Left colon (tissue), 2 donors: Measurements from ENCODE around the gene LAMC3. TPM values are rescaled to one million over a fixed set of nuclear protein-coding genes. Genes with fewer than 3 reads are reported as not detected.

ENCODE experiments used
- ATAC-seq: fragments of 200-7000 bp; cut with Tn5 transposase; one replicate; pipeline ENCODE4 v1.9.1; 2020; ENCODE audit warnings: mild to moderate bottlenecking, moderate library complexity
- DNase-seq, 2 donors: peaks; one replicate each; pipeline ENCODE4 v3.0.0-alpha.2; 2020
- intact Hi-C, 2 donors: fragments of 100-400 bp; cut with DNase I in 1 of 2; cut with micrococcal nuclease in 1 of 2; formaldehyde crosslinking; loops; one replicate each; pipeline versions ENCODE4 v1.11.2 to v1.14.0; 2022; cut with DNase I, micrococcal nuclease
- total RNA-seq, 2 donors: library from RNA; stranded (reverse); fragmentation: NEBNext Ultra II Directional; extraction: Animal tissue kit (Norgen Biotek cat#: 25700); gene quantifications; one replicate each; pipeline ENCODE4 v1.2.1, GENCODE V29; 2021
- donor health status: DM: no; HTN: no; CAD: no.
- donor health status: DM: yes; HTN: yes; CAD: no.

The LAMC3 gene
- total RNA-seq, 2 donors from 2014 or later: 0.82 to 1.3 TPM

DNA sequence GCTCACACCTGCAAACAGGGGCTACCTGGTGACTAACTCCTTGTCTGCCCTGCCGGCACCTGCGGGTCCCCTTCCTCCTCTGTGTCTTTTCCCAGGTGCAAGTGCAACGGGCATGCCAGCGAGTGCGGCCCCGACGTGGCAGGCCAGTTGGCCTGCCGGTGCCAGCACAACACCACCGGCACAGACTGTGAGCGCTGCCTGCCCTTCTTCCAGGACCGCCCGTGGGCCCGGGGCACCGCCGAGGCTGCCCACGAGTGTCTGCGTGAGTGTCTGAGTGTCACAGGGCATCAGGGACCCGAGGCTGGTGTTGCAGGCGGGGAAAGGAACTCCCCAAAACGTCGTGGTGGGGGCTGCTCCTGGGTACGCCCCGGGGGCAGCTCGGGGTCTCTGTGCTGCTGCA lies 27.1 kb downstream of the LAMC3 start:
- intact Hi-C loops: no loop called here

DNA sequence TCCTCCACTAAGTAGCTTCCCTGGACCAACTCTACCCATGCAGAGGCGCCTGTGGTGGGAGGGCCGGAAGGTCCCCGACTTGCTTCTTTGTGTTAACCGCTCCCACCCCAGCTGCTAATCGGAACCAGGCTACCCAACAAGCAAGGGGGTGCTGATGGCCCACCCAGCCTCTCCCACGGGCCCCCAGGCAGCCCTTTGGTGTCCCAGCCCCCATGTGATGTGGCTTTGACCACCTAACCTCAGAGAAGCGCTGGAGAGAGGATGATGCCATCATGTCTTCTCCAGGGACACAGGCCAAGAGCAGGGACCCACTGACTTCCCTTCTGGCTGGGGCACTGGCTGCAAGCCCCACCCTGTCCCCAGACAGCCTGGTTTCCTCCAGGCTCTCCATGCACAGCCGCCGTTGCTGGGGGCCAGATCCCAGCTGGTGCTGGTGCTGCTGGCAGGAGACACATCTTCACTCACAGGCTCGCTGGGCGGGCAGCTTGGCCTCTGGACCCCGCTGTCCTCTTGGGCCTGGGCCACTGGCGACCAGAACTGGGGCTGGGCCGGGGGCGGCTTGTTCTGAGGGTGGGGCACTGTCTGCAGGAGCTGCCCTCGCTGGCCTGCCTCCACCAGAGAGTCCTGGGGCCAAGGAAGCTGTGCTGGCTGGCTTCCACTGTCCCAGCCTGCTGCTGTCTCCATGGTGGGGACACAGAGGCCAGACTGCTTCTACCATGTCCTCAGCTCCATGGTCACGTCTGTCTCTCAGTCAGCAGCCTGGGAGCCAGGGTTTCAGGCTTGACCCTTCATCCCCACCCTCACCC lies 27.8 kb downstream of the LAMC3 start:
- no peak for ATAC-seq
- DNase-seq: no peak
- intact Hi-C loops: no loop called here

More for the DNA sequence above, 27.1 kb downstream of the LAMC3 start:
- no peak for ATAC-seq
- no peak for DNase-seq

DNA sequence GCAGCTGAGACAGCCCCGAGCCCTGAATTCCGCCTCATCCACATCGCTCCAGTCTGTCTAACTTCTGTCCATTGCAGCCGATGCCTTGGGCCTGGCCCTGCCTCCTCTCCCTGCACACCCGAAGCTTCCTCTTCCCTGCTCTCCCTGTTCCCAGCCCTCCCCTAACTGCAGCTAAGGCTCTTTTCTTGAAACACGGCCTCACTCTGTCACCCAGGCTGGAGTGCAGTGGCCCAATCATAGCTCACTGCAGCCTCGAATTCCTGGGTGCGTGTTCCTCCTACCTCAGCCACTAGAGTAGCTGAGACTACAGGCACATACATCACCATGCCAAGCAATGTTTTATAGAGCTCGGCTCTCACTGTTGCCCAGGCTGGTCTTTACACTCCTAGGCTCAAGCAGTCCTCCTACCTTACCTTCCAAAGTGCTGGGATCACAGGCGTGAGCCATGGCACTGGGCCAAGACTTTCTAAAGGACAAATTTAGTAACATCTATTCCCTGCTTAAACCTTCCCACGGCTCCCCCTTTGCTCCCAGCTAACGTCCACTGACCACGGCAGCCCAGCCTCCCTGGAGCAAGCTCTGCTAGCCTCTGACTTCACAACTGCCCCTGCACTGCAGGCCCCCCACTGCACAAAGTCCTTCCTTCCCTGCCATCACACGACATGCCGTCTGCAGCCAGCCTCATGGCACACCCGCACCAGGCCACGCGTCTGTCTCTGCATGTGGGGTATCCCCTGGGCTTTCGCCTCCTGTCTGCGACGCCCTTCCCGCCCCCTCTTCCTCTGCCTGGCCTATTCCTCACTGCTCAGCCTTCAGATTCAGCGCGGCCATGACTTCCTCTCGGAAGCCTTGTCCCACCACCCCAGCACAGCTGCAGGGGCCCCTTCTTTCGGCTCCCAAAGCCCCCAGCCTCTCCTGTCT lies 28.6 kb downstream of the LAMC3 start:
- no peak for ATAC-seq
- DNase-seq: no peak
- intact Hi-C loops: no loop called here

DNA sequence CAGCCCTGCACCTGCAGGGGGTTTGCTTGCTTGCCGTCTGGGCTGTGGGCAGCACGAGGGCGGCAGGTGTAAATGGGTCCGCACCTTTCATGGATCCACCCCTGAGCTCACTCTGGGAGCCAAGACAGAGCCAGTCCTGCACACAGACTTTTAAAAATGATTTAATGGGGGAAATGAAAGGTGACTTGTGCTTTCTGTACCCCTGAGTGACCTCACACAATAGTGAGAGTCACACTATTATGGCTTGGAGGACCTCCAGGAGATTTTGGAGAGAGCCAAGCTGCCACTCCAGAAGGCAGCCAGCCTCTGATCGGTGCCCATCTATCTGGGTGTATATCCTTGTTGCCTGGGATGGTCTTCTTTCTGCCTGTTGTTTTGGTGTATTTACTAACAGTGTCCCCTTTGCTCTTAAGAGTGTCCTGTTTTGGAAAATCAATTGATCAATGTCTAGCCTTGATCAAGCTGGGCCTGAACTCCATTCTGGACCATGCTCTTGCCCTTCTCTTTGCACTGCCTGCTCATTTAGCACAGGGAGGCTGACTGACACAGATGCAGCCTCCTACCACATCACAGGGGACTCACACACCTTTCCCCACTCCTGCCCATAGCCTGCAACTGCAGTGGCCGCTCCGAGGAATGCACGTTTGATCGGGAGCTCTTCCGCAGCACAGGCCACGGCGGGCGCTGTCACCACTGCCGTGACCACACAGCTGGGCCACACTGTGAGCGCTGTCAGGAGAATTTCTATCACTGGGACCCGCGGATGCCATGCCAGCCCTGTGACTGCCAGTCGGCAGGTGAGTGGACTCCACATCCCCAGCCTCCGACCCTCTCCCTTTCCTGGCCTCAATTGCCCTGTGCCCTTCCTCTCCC lies 29.5 kb downstream of the LAMC3 start:
- DNase-seq: no peak
- no peak for ATAC-seq
- intact Hi-C loops: no loop called here

DNA sequence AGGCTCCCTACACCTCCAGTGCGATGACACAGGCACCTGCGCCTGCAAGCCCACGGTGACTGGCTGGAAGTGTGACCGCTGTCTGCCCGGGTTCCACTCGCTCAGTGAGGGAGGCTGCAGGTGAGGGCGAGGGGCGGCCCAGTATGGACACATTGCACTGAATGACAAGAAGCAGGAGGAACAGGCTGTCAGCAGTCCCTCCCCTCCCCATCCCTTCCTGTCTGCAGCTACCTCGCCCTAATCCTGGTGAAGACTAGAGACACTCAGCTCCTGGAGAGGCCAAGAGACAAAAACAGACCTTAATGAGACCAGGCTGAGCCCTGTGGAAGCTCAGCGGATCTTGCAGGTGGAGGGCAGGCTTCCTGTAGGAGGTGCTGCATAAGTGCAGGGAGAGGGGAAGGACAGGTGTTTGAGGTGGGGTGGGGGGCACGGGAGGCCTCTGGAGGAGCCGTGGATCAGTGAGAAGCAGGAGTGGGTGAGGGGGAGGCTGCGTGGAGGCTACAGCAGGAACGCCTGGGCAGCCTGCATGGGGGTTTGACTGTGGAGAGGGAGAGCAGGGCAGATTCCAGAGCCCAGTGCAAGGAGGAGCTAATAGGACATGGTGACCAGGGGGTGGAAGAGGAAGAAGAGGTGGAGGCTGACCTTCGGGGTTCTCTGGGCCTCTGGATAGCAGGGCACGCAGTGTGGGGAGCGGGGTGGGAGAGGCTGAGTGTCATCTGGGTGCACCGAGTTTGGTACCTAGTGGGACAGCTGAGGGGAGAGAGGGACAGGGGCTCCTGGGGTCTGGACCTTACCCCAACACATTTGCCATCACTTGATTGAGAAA lies 30.4 kb downstream of the LAMC3 start:
- DNase-seq: no peak
- no peak for ATAC-seq
- intact Hi-C loops: no loop called here

DNA sequence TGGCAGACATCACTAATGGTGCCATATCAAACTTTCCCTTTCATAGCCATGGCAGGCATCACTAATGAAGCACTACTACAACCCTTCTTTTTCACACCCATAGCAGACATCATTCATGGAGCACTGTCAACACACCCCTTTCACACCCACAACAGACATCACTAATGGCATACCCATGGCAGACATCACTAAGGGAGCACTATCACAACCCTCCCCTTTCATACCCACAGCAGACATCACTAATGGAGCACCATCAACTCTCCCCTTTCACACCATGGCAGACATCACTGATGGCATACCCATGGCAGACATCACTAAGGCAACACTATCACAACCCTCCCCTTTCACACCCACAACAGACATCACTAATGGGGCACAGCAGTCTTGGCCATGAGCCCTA lies 33.7 kb downstream of the LAMC3 start:
- ATAC-seq (no peak), DNase-seq (no peak)
- intact Hi-C loops: loop anchor here (10.0 kb wide), 2 partner anchors 168 to 338 kb away; no protein-coding TSS in a partner anchor

DNA sequence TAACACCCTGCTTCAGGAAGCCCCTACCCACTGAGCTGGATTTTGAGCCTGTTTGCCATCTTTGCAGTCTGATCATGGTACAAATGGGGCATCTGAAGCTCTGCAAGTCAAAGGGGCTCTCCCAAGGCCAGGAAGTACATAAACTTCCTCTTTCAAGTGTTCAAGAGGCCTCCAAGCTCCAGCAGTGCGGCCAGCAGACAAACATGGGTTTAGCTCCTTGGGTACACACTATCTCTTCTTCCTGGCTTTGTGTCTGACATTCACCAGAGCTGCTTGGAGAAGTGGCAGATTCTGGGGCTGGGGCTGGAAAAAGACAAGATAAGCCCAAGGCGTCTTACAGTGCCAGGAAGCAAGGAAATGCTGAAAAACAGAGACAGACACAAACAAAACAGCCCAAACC lies 34.1 kb downstream of the LAMC3 start:
- DNase-seq (no peak), ATAC-seq (no peak)
- intact Hi-C loops: loop anchor here (10.0 kb wide), 2 partner anchors 168 to 338 kb away; no protein-coding TSS in a partner anchor

DNA sequence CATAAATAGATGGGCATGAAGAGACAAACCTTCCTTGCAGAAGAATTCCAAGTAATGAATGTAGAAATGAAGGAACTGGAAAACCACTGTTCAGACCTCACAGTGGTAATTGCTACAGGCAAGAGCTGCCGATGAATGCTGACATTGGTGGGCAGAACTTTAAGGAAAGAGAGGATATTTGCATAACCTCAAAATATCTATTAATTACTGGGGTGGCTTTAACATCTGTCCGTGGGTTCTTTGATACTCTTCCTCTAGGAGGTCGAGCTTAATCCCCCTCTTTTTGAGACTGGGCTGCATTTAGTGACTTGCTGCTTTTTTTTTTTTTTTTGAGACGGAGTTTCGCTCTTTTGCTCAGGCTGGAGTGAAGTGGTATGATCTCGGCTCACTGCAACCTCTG lies 34.7 kb downstream of the LAMC3 start:
- intact Hi-C loops: loop anchor here (10.0 kb wide), 2 partner anchors 169 to 339 kb away; no protein-coding TSS in a partner anchor
- ATAC-seq: no peak

DNA sequence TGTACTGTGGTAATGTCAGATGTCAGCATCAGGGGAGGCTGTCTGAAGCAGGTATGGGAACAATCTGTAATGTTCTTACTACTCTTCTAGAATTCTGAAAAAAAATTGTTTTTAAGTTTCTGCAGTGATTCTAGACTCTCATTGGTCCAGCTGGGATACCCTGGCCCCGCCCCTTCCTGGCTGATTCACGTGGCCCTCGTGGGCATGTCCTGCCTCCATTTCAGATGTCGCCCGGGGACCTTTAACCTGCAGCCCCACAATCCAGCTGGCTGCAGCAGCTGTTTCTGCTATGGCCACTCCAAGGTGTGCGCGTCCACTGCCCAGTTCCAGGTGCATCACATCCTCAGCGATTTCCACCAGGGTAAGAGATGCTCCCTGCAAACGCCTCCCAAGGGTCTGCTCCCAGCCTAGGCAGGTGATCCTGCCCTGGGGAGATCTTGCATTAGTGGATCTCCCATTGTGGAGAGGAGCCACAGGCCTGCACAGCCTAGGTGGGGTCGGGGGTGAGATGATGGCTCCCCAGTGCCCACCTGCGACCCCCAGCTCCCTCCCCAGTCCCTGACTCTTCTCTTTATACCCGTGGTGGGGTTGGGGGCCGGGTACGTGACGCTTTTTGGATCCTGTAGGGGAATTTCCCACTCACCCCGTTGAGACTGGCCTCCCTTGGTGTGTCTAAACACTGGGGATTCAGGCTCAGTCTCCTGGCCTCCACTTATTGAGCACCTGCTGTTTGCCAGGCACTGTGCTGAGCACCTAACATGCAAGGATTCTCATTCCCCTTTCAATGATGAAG lies 36.5 kb downstream of the LAMC3 start:
- DNase-seq (no peak), ATAC-seq (no peak)
- intact Hi-C loops: loop anchor here (10.0 kb wide), 2 partner anchors 171 to 341 kb away; no protein-coding TSS in a partner anchor

More for the DNA sequence above, 34.7 kb downstream of the LAMC3 start:
- no peak for DNase-seq

DNA sequence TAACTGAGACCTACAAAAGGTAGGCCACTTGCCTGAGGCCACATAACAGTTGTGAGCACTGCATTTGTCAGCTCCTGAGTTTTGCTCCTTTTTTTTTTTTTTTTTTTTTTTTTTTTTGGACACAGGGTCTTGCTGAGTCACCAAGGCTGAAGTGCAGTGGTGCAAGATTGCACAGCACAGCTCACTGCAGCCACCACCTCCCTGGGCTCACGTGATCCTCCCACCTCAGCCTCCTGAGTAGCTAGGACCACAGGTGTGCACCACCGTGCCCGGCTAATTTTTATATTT lies 37.1 kb downstream of the LAMC3 start:
- intact Hi-C loops: loop anchor here (10.0 kb wide), 2 partner anchors 171 to 341 kb away; no protein-coding TSS in a partner anchor
- ATAC-seq (no peak), DNase-seq (no peak)

DNA sequence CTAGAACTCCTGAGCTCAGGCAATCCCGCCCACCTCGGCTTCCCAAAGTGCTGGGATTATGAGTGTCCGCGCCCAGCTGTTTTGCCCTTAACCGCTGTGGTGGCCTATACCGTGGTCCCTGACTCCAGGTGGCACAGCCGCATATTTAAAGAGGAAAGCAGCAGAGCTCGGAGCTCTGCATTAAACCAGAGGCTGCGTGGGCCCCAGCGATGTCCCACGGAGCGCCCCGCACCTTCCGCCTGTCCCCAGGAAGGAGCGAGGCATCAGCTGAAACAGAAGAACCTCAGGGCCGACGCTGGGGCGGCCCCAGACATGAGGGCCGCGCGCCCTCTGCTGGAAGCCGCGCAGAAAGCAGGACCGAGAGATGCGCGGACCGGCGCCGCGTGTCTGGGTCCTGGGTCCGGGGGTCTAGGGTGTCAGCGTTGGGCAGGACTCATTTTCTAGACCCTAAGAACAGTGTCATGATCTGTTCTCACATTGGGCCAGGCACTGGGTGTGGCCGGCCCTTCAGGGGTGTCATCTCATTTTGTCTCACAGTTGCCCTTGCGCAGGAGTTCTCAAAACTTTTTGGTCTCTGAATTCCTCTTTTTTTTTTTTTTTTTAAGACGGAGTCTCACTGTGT lies 37.7 kb downstream of the LAMC3 start:
- peak; percentile 92 for ATAC-seq
- DNase-seq: peak in 1 of 2 donors; percentile 76
- intact Hi-C loops: loop anchor here (10.0 kb wide), 2 partner anchors 172 to 342 kb away; no protein-coding TSS in a partner anchor

DNA sequence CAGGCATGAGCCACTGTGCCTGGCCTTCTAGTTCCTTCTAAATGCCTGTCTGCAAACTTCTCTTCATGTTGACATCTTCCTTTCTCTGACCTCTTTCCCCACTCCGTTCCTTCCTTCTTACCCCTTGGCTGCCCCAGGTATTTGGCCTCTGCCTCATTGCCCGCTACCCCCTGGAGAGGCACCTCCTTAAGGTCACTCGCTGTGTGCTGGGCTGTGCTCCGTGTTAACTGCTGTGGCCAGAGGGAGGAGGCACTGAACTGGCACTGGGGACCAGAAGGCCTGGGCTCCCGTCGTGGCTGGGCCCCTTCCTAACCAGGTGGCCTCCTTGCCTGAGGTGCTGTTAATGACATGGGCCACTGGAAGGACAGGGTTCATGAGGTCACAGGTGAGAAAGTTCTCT lies 39.4 kb downstream of the LAMC3 start:
- no peak for DNase-seq
- no peak for ATAC-seq
- intact Hi-C loops: loop anchor here (10.0 kb wide), 2 partner anchors 174 to 344 kb away; no protein-coding TSS in a partner anchor

DNA sequence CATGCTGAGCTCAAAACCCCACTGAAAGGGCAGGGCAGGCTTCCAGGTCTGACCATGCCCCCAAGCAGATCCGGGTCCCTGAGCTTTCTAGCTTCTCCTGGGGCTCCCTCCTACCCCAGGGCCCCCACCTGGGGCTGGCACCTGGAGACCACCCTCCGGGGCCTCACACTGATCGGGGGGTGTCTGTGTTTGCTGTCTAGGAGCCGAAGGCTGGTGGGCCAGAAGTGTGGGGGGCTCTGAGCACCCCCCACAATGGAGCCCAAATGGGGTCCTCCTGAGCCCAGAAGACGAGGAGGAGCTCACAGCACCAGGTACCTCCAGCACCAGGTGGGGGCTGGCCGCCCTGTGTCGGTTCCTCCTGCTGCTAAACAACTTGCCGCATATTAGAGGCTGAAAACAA lies 39.8 kb downstream of the LAMC3 start:
- ATAC-seq (no peak), DNase-seq (no peak)
- intact Hi-C loops: loop anchor here (10.0 kb wide), 2 partner anchors 174 to 344 kb away; no protein-coding TSS in a partner anchor

DNA sequence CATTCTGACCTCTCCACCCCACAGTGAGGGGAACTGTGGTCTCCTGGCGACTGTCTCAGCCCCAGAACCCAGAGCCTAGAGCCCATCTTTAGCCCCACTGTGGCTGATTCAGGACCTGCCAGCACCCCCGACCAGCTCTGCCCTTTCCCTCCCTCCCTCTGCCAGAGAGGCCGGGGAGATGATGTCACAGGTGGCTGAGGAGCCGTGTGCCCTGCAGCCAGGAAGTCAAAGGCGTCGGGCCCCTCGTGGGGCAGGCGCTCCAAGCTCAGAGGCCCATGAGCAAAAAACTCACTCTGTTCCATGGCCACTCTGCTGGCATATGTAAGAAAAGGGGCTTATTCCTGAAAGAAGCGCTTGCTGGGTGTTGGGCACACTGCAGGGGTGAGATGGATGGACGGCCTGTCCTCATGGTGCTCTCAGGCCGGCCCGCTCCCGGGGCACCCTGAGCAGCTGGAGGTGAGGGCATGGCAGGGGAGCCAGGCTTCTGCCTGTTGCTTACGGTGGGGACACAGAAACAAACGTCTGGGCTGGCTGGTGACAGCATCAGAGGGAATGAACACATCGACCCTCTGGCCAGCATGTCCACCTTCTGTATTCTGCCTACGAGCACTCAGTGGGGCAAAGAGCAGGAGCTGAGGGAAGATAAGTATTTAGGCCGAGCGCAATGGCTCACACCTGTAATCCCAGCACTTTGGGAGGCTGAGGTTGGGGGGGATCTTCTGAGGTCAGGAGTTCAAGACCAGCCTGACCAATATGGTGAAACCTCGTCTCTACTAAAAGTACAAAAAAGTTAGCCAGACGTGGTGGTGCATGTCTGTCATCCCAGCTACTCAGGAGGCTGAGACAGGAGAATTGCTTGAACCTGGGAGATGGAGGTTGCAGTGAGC lies 41.1 kb downstream of the LAMC3 start:
- DNase-seq: no peak
- intact Hi-C loops: loop anchor here (10.0 kb wide), 2 partner anchors 175 to 345 kb away; no protein-coding TSS in a partner anchor
- no peak for ATAC-seq

DNA sequence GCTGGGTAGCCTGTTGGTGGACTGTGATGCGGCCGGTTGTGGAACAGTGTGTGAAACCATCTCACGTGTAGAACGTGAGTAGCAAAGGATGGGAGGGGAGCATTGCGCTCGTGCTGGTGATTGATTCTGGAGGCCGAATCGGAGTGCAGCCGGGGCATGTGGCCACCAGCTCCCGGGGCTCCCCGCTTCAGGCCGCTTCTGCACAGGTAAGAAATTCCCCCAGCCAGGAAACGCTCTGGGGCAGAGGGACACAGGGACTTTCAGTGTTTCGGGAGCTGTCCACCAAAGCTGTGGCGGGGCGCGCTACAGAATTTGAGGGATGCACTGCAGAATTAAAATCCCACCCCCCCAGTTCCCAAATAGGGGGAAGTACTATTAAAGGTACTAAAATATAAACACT lies 41.9 kb downstream of the LAMC3 start:
- no peak for DNase-seq
- intact Hi-C loops: no loop called here
- ATAC-seq: no peak
